Activated B cell treated with CpG ODN at 0.5 μM for 24 hours (primary cell): ENCODE measurements around the gene LRRC30. TPM values are rescaled to one million over a fixed set of nuclear protein-coding genes. Genes with fewer than 3 reads are reported as not detected.

Source experiments
- ATAC-seq: fragments of 200-7000 bp; cut with Tn5 transposase; one replicate; pipeline ENCODE4 v1.10.0; 2021; ENCODE audit warnings: low read depth, mild to moderate bottlenecking, moderate library complexity
- CTCF ChIA-PET: fragments of 350-600 bp; sonication (Branson Sonifier 250); formaldehyde crosslinking; loops from one replicate; lab custom pipeline; 2021; ENCODE audit warnings: antibody characterized with exemption; lab: Charles Lee
- POLR2A ChIA-PET: fragments of 350-600 bp; sonication (Branson Sonifier 250); formaldehyde crosslinking; loops from one replicate; lab custom pipeline; 2021; ENCODE audit warnings: antibody characterized with exemption; lab: Charles Lee
- DNase-seq: peaks from one replicate; pipeline ENCODE4 v3.0.0; 2022
- H3K27ac Mint-ChIP-seq: one replicate; pipeline ENCODE4 v1.8.0; 2020; ENCODE audit warnings: mixed read lengths
- H3K27me3 Mint-ChIP-seq: one replicate; pipeline ENCODE4 v1.8.0; 2021; ENCODE audit warnings: mixed read lengths
- H3K36me3 Mint-ChIP-seq: one replicate; pipeline ENCODE4 v1.8.0; 2021; ENCODE audit warnings: low read depth, mixed read lengths
- H3K4me1 Mint-ChIP-seq: one replicate; pipeline ENCODE4 v1.8.0; 2021; ENCODE audit warnings: mixed read lengths
- H3K4me3 Mint-ChIP-seq: one replicate; pipeline ENCODE4 v1.8.0; 2020; ENCODE audit warnings: mild to moderate bottlenecking, mixed read lengths
- H3K9me3 Mint-ChIP-seq: one replicate; pipeline ENCODE4 v1.8.0; 2020; ENCODE audit warnings: mixed read lengths
- CTCF ChIP-seq: fragments of 200-600 bp; IDR thresholded peaks from one replicate; pipeline ENCODE4 v1.8.0; 2022; ENCODE audit warnings: antibody characterized with exemption, mild to moderate bottlenecking
- intact Hi-C: fragments of 100-400 bp; cut with micrococcal nuclease; formaldehyde crosslinking; loops from one replicate; pipeline ENCODE4 v1.15.1; 2024
- total RNA-seq: library from RNA; stranded (reverse); gene quantifications from 2 replicates; pipeline ENCODE4 v1.2.3, GENCODE V29; 2022

The LRRC30 gene
- total RNA-seq, 1 donor from 2014 or later = not detected

DNA sequence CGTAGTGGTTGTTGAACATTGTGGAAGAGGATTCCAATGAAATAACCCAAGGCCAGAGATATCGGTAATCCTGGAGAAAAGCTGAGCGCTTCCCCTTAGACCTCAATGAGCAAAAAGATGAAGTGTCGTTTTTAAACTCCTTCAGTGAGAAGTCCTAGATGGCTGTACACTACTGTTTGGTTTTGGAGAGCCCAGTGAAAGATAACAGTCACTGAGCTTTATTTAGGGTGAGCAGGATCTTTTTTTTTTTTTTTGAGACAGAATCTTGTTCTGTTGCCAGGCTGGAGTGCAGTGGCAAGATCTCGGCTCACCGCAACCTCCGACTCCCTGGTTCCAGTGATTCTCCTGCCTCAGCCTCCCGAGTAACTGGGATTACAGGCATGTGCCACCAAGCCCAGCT is 24.2 kb downstream of the LRRC30 start:
- ATAC-seq = no peak
- intact Hi-C loops = no loop called here
- ChIA-PET CTCF (no interaction called here), POLR2A (no interaction called here)
- Mint-ChIP-seq H3K27me3 (no peaks in the 10 kb centered on the region), H3K4me1 (no peaks in the 10 kb centered on the region), H3K9me3 (no peaks in the 10 kb centered on the region), H3K36me3 (no peaks in the 10 kb centered on the region), H3K4me3 (no peak overlapping the region), H3K27ac (no peak overlapping the region)
- TF ChIP-seq CTCF = no peak
- DNase-seq = no peak

GRCh38 chr18:7255643-7256042 is 24.8 kb downstream of the LRRC30 start:
- DNase-seq (no peak), ATAC-seq (no peak)
- ChIA-PET CTCF (no interaction called here), POLR2A (no interaction called here)
- Mint-ChIP-seq H3K27ac (no peak overlapping the region), H3K27me3 (no peaks in the 10 kb centered on the region), H3K36me3 (no peaks in the 10 kb centered on the region), H3K4me1 (no peaks in the 10 kb centered on the region), H3K4me3 (no peak overlapping the region), H3K9me3 (no peaks in the 10 kb centered on the region)
- intact Hi-C loops = no loop called here
- TF ChIP-seq CTCF = no peak

- Mint-ChIP-seq H3K36me3 (no peaks in the 10 kb centered on the region), H3K27me3 (no peaks in the 10 kb centered on the region), H3K4me1 (no peaks in the 10 kb centered on the region), H3K4me3 (no peak overlapping the region), H3K9me3 (no peaks in the 10 kb centered on the region), H3K27ac (no peak overlapping the region)
- no peak for TF ChIP-seq CTCF
- ATAC-seq (no peak), DNase-seq (no peak)
- ChIA-PET POLR2A (no interaction called here), CTCF (no interaction called here)
- intact Hi-C loops = no loop called here
Observed at GRCh38 chr18:7256618-7257425, 25.9 kb downstream of the LRRC30 start.

GRCh38 chr18:7257426-7257740 is 26.5 kb downstream of the LRRC30 start:
- POLR2A ChIA-PET = no interaction called here

DNA sequence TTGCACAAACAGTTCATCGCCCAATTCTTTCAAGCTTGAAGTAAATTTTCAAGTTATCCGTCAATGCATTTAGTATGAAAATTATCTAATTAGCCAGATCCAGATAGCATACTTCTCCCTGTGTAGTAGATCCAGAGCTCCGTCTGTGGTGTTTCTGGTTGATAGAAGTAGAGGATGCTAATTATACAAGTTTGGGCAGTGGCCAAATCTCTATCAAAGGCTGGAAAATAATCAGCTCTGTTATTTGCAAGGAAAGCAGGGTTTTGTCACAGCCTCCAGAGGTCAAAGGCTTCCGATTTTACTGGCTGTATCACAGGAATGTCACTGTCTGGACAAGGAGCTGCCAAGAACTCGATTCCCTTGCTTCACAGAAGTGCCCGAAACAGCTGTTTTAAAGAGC is 28.6 kb downstream of the LRRC30 start:
- intact Hi-C loops = no loop called here
- Mint-ChIP-seq H3K36me3 (no peaks in the 10 kb centered on the region), H3K4me1 (no peaks in the 10 kb centered on the region), H3K27me3 (no peaks in the 10 kb centered on the region), H3K27ac (no peak overlapping the region), H3K4me3 (no peak overlapping the region), H3K9me3 (no peaks in the 10 kb centered on the region)
- CTCF ChIA-PET = no interaction called here
- DNase-seq (no peak), ATAC-seq (no peak)
- POLR2A ChIA-PET = no interaction called here
- no peak for TF ChIP-seq CTCF

More at GRCh38 chr18:7257426-7257740, 26.5 kb downstream of the LRRC30 start:
- no peaks in the 10 kb centered on the region for H3K4me1 Mint-ChIP-seq
- TF ChIP-seq CTCF = no peak
- no peak overlapping the region for H3K27ac Mint-ChIP-seq
- intact Hi-C loops = no loop called here
- H3K4me3 Mint-ChIP-seq = no peak overlapping the region
- ATAC-seq (no peak), DNase-seq (no peak)
- H3K27me3 Mint-ChIP-seq = no peaks in the 10 kb centered on the region
- no peaks in the 10 kb centered on the region for H3K9me3 Mint-ChIP-seq
- no peaks in the 10 kb centered on the region for H3K36me3 Mint-ChIP-seq
- CTCF ChIA-PET = no interaction called here
